ENCODE measurements around the gene DGCR8.
A peak's percentile ranks its signal among the peaks of the same experiment; 100 is the strongest.

DGCR8 gene

DNA sequence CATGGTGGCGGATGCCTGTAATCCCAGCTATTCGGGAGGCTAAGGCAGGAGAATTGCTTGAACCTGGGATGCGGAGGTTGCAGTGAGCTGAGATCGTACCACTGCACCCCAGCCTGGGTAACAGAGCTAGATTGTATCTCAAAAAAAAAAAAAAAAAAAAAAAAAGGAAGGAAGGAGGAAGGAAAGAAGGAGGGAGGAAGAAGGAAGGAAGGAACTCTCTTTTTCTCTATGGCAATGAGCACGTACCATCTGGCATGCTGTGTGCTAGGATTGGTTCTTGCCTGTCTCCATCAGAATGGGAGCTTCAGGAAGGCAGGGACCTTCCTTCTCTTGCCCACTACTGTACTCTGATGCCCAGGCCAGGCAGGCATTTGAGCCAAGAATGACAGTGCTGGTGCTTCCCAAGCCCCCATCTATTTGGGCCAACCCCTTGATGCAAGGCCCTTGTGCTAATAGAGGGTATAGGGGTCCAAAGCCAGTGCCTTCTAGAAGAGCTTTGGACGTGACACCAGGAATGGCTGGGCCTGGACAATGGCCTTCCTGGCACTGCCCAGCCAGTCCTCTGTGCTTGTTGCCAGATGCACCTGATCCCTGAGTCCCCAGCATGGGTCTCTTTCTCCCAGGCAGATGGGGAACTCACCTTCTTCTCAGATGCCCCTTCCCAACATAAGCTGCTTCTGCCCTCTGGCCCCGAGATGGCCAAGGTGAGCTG, 10.6 kb upstream of the DGCR8 start:
- TF ChIP-seq, protein P1, sequence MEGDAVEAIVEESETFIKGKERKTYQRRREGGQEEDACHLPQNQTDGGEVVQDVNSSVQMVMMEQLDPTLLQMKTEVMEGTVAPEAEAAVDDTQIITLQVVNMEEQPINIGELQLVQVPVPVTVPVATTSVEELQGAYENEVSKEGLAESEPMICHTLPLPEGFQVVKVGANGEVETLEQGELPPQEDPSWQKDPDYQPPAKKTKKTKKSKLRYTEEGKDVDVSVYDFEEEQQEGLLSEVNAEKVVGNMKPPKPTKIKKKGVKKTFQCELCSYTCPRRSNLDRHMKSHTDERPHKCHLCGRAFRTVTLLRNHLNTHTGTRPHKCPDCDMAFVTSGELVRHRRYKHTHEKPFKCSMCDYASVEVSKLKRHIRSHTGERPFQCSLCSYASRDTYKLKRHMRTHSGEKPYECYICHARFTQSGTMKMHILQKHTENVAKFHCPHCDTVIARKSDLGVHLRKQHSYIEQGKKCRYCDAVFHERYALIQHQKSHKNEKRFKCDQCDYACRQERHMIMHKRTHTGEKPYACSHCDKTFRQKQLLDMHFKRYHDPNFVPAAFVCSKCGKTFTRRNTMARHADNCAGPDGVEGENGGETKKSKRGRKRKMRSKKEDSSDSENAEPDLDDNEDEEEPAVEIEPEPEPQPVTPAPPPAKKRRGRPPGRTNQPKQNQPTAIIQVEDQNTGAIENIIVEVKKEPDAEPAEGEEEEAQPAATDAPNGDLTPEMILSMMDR (IDR thresholded peaks at IDR 0.05; ENCODE audit: low read depth, low read length): no peak
- H3K4me3 ChIP-seq (ENCODE audit: low read depth, low read length): no peak overlapping the region

DNA sequence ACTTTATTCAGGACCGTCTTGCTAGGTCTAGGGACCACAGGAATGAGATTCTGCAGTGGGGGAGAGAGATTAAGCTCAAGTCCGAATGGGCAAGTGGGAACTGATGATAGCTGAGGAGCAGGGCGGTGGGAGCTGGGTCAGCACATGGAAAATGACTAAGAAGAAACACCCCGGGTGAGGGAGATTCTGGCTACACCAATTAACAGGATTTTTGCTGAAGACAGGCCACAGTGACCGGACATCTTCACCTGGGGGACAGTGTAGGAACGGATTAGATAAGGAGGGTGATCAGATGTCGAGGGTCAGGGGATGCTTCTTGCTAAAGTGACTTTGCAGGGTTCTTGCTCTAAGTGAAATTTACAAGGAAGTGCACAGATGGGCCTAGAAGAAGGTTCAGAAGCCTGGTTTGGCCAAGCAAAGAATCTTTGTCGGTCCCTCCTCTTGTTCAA, 8.5 kb upstream of the DGCR8 start:
- TF ChIP-seq, protein P1 (IDR thresholded peaks at IDR 0.05; ENCODE audit: low read depth, low read length): no peak
- H3K4me3 ChIP-seq (ENCODE audit: low read depth, low read length): no peak overlapping the region

DNA sequence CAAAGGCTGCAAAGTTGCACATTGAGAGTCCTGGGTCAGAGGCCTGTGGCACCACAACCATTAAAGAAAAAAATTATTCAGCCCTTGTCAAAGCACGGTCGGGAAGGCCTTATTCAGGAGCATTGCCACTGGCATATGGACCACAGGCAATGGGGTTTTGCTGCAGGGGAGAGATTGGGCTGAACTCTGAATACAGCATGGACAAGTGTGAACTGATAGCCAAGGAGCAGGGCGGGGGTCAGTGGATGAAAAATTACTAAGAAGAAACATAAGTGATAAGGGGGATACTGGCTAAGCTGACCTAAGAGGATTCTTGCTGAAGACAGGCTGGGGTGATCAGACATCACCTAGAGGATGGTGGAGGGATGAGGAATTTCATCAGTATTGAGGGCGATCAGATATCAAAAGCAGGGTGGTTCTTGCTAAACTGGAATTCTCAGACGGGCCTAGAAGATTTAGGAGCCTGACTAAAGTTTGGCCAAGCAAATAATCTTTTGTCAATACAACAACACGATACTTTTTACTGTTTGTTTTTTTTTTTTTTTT, 3.3 kb upstream of the DGCR8 start:
- TF ChIP-seq, protein P1 (IDR thresholded peaks at IDR 0.05; ENCODE audit: low read depth, low read length): no peak

DNA sequence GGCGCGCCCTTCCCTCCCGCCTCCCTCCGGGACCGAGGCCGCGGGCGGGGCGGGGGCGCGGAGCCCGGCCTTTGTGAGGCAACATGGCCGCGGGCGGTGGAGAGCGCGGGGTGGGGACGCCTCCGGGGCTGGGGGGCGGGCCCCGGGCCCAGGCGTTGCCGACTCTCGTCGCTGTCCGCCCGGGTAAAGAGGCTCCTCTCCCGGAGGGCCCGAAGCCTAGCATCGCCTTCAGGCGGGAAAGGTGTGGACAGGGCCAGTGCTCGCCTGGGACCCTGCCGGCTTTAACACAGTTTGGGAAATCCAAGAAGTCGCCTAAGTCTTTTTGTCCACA, 369 bp downstream of the DGCR8 start:
- TF ChIP-seq, protein P1 (IDR thresholded peaks at IDR 0.05; ENCODE audit: low read depth, low read length): no peak

More for the DNA sequence above, 3.3 kb upstream of the DGCR8 start:
- H3K4me3 ChIP-seq (ENCODE audit: low read depth, low read length): no peak overlapping the region

GRCh38 chr22:20080776-20081654, 974 bp downstream of the DGCR8 start:
- TF ChIP-seq, protein P1 (IDR thresholded peaks at IDR 0.05; ENCODE audit: low read depth, low read length): no peak
- peak overlapping the region; percentile 92 for H3K4me3 ChIP-seq (ENCODE audit: low read depth, low read length)

More for the DNA sequence above, 369 bp downstream of the DGCR8 start:
- peak overlapping the region; percentile 92 for H3K4me3 ChIP-seq (ENCODE audit: low read depth, low read length)

GRCh38 chr22:20083157-20083890, 3.3 kb downstream of the DGCR8 start:
- no peak overlapping the region for H3K4me3 ChIP-seq (ENCODE audit: low read depth, low read length)
- TF ChIP-seq, protein P1 (IDR thresholded peaks at IDR 0.05; ENCODE audit: low read depth, low read length): no peak

Measured in WI38 (cell line).